Endothelial cell (in vitro differentiated cells): ENCODE results near the gene UBFD1. TPM values are rescaled to one million over a fixed set of nuclear protein-coding genes. Genes with fewer than 3 reads are reported as not detected.

Experiments
- DNase-seq: peaks from one replicate; pipeline ENCODE4 v3.0.0; 2021; ENCODE audit warnings: low spot score
- H3K27ac Mint-ChIP-seq: one replicate; pipeline ENCODE4 v1.8.0; 2021; ENCODE audit warnings: mixed read lengths, inconsistent platforms; ENCODE audit not compliant: unreplicated experiment
- H3K27me3 Mint-ChIP-seq: one replicate; pipeline ENCODE4 v1.8.0; 2021; ENCODE audit warnings: mild to moderate bottlenecking, moderate library complexity, mixed read lengths, inconsistent platforms; ENCODE audit not compliant: unreplicated experiment
- H3K36me3 Mint-ChIP-seq: one replicate; pipeline ENCODE4 v1.8.0; 2021; ENCODE audit warnings: mild to moderate bottlenecking, low read depth, mixed read lengths, inconsistent platforms; ENCODE audit not compliant: unreplicated experiment
- H3K4me1 Mint-ChIP-seq: one replicate; pipeline ENCODE4 v1.8.0; 2021; ENCODE audit warnings: mild to moderate bottlenecking, mixed read lengths, inconsistent platforms; ENCODE audit not compliant: unreplicated experiment
- H3K4me3 Mint-ChIP-seq: one replicate; pipeline ENCODE4 v1.8.0; 2021; ENCODE audit warnings: mild to moderate bottlenecking, mixed read lengths, inconsistent platforms; ENCODE audit not compliant: unreplicated experiment
- H3K9me3 Mint-ChIP-seq: one replicate; pipeline ENCODE4 v1.8.0; 2021; ENCODE audit warnings: mixed read lengths, inconsistent platforms; ENCODE audit not compliant: unreplicated experiment
- CTCF ChIP-seq: fragments of 200-600 bp; sonication (generic); IDR thresholded peaks from one replicate; pipeline ENCODE4 v1.5.0; 2021; ENCODE audit warnings: antibody characterized with exemption; ENCODE audit not compliant: unreplicated experiment
- long read RNA-seq: library from polyadenylated mRNA; unstranded; transcript quantifications from one replicate; pipeline ENCODE4 v2.0.0, GENCODE V29; 2020; ENCODE audit not compliant: unreplicated experiment
- total RNA-seq: library from RNA; stranded (reverse); fragmentation: NEBNext Ultra II Directional; extraction: Animal tissue kit (Norgen Biotek cat#: 25700); gene quantifications from one replicate; pipeline ENCODE4 v1.2.1, GENCODE V29; 2021; ENCODE audit not compliant: unreplicated experiment

Gene UBFD1
- 89.1 TPM for total RNA-seq
- long read RNA-seq, full-length matches to known transcripts = 6 of 11 reads
- long read RNA-seq, partial matches to known transcripts = 2 of 11 reads
- long read RNA-seq, other reads (novel, unspliced or antisense) = 3 of 11 reads

GRCh38 chr16:23556881-23557778 is at the start of gene UBFD1, which contains the start of gene EARS2:
TSS of gene UBFD1 (plus strand) at chr16:23557727. CDS start at chr16:23557743, 16 bp downstream.
TSS of gene EARS2 (minus strand) at chr16:23557350. CDS start at chr16:23557343, 7 bp downstream.
- peaks cover 12% of the 10 kb centered on the region for H3K36me3 Mint-ChIP-seq
- peaks cover 17% of the 10 kb centered on the region for H3K4me1 Mint-ChIP-seq
- no peaks in the 10 kb centered on the region for H3K9me3 Mint-ChIP-seq
- DNase-seq = peak; percentile 100
- H3K27me3 Mint-ChIP-seq = no peaks in the 10 kb centered on the region
- peak within 1 kb of the TSS; percentile 85 for H3K27ac Mint-ChIP-seq
- TF ChIP-seq CTCF = peak; percentile 96
- peak within 1 kb of the TSS; percentile 94 for H3K4me3 Mint-ChIP-seq

- peaks cover 21% of the 10 kb centered on the region for H3K4me1 Mint-ChIP-seq
- peak; percentile 13 for DNase-seq
- H3K27ac Mint-ChIP-seq = peak overlapping the region; percentile 21
- TF ChIP-seq CTCF = no peak
- no peaks in the 10 kb centered on the region for H3K9me3 Mint-ChIP-seq
- H3K4me3 Mint-ChIP-seq = peak overlapping the region; percentile 90
- peaks cover 6% of the 10 kb centered on the region for H3K27me3 Mint-ChIP-seq
- H3K36me3 Mint-ChIP-seq = peaks cover 16% of the 10 kb centered on the region
Observed at GRCh38 chr16:23508589-23509440, 48.7 kb upstream of the UBFD1 start.

GRCh38 chr16:23509441-23509754 is 48.1 kb upstream of the UBFD1 start:
- Mint-ChIP-seq H3K4me3 (peak overlapping the region; percentile 90), H3K27ac (peak overlapping the region; percentile 21), H3K4me1 (peaks cover 19% of the 10 kb centered on the region), H3K27me3 (peaks cover 8% of the 10 kb centered on the region), H3K9me3 (no peaks in the 10 kb centered on the region), H3K36me3 (peaks cover 16% of the 10 kb centered on the region)
- DNase-seq = no peak
- no peak for TF ChIP-seq CTCF

GRCh38 chr16:23509782-23510163 is 47.8 kb upstream of the UBFD1 start:
- peak; percentile 21 for DNase-seq
- Mint-ChIP-seq H3K27ac (no peak overlapping the region), H3K4me1 (peaks cover 16% of the 10 kb centered on the region), H3K4me3 (peak overlapping the region; percentile 90), H3K36me3 (peaks cover 16% of the 10 kb centered on the region), H3K9me3 (no peaks in the 10 kb centered on the region), H3K27me3 (peaks cover 8% of the 10 kb centered on the region)
- TF ChIP-seq CTCF = no peak
